ENCODE data around the gene ISG15.

- TF ChIP-seq POLR2A (IDR thresholded peaks at IDR 0.05; ENCODE audit: low read depth, low read length): no peak
- no peak for TF ChIP-seq POLR2AphosphoS5 (IDR thresholded peaks at IDR 0.05; ENCODE audit: low read depth, low read length)
Measured at GRCh38 chr1:1024149-1024770, 11.0 kb downstream of the ISG15 start.
